ENCODE results near the gene XYLB. TPM values are rescaled to one million over a fixed set of nuclear protein-coding genes. Genes with fewer than 3 reads are reported as not detected.

The XYLB gene
- polyA plus RNA-seq, 1 donor from 2014 or later = 0.50 TPM

GRCh38 chr3:38345879-38346586, 552 bp upstream of the XYLB start:
- no peaks in the 10 kb centered on the region for H3K27me3 ChIP-seq (ENCODE audit: insufficient read depth, low read depth, low read length)
- H3K9ac ChIP-seq (ENCODE audit: low read length) = peak overlapping the region; percentile 58
- no peaks in the 10 kb centered on the region for H3K79me2 ChIP-seq (replicated peaks; ENCODE audit: insufficient read depth, low read length)
- H3K27ac ChIP-seq (ENCODE audit: low read length) = no peak overlapping the region
- no peaks in the 10 kb centered on the region for H3K9me3 ChIP-seq (ENCODE audit: low read length)
- no peaks in the 10 kb centered on the region for H3F3A ChIP-seq (ENCODE audit: insufficient read depth, low read length, poor library complexity, severe bottlenecking)
- no peak for TF ChIP-seq REST (IDR thresholded peaks at IDR 0.05; ENCODE audit: borderline replicate concordance)
- TF ChIP-seq MXI1 (conservative IDR thresholded peaks at IDR 0.05; ENCODE audit: poor library complexity, severe bottlenecking) = no peak
- TF ChIP-seq TAF1 (IDR thresholded peaks at IDR 0.05; ENCODE audit: low read depth) = no peak
- TF ChIP-seq RAD21 (conservative IDR thresholded peaks at IDR 0.05) = no peak
- no peak for TF ChIP-seq SMC3 (conservative IDR thresholded peaks at IDR 0.05; ENCODE audit: poor library complexity)
- no peak for TF ChIP-seq POLR2AphosphoS5 (IDR thresholded peaks at IDR 0.05)
- TF ChIP-seq EP300 (conservative IDR thresholded peaks at IDR 0.05; ENCODE audit: poor library complexity, severe bottlenecking) = no peak
- no peak for TF ChIP-seq CTCF (IDR thresholded peaks at IDR 0.05; ENCODE audit: poor library complexity, severe bottlenecking)
- TF ChIP-seq EZH2 (IDR thresholded peaks at IDR 0.05; ENCODE audit: borderline replicate concordance, insufficient read depth, low read length, poor library complexity, severe bottlenecking) = no peak
- H3K36me3 ChIP-seq (ENCODE audit: insufficient read depth, low read length) = no peaks in the 10 kb centered on the region
- H2AFZ ChIP-seq (ENCODE audit: low read depth, low read length) = peak overlapping the region; percentile 60
- H3K9me2 ChIP-seq (ENCODE audit: insufficient read depth, low read length) = no peaks in the 10 kb centered on the region
- peak overlapping the region; percentile 87 for H3K4me3 ChIP-seq (ENCODE audit: low read length)
- no peaks in the 10 kb centered on the region for H4K20me1 ChIP-seq (ENCODE audit: insufficient read depth)
- no peak overlapping the region for H3K4me2 ChIP-seq (ENCODE audit: low read length)

GRCh38 chr3:38347421-38348200, 1.0 kb downstream of the XYLB start:
- H3K79me2 ChIP-seq (replicated peaks; ENCODE audit: insufficient read depth, low read length) = no peaks in the 10 kb centered on the region
- H3K4me2 ChIP-seq (ENCODE audit: low read length) = no peak overlapping the region
- H3F3A ChIP-seq (ENCODE audit: insufficient read depth, low read length, poor library complexity, severe bottlenecking) = no peaks in the 10 kb centered on the region
- no peak overlapping the region for H2AFZ ChIP-seq (ENCODE audit: low read depth, low read length)
- H3K27me3 ChIP-seq (ENCODE audit: insufficient read depth, low read depth, low read length) = no peaks in the 10 kb centered on the region
- TF ChIP-seq TAF1 (IDR thresholded peaks at IDR 0.05; ENCODE audit: low read depth) = no peak
- no peak for TF ChIP-seq CTCF (IDR thresholded peaks at IDR 0.05; ENCODE audit: poor library complexity, severe bottlenecking)
- no peak for TF ChIP-seq MXI1 (conservative IDR thresholded peaks at IDR 0.05; ENCODE audit: poor library complexity, severe bottlenecking)
- no peak for TF ChIP-seq REST (IDR thresholded peaks at IDR 0.05; ENCODE audit: borderline replicate concordance)
- no peak for TF ChIP-seq SMC3 (conservative IDR thresholded peaks at IDR 0.05; ENCODE audit: poor library complexity)
- no peak for TF ChIP-seq RAD21 (conservative IDR thresholded peaks at IDR 0.05)
- no peak for TF ChIP-seq POLR2AphosphoS5 (IDR thresholded peaks at IDR 0.05)
- TF ChIP-seq EZH2 (IDR thresholded peaks at IDR 0.05; ENCODE audit: borderline replicate concordance, insufficient read depth, low read length, poor library complexity, severe bottlenecking) = no peak
- no peak overlapping the region for H3K9ac ChIP-seq (ENCODE audit: low read length)
- peak overlapping the region; percentile 87 for H3K4me3 ChIP-seq (ENCODE audit: low read length)
- H3K9me2 ChIP-seq (ENCODE audit: insufficient read depth, low read length) = no peaks in the 10 kb centered on the region
- no peaks in the 10 kb centered on the region for H3K36me3 ChIP-seq (ENCODE audit: insufficient read depth, low read length)
- H3K27ac ChIP-seq (ENCODE audit: low read length) = no peak overlapping the region
- H4K20me1 ChIP-seq (ENCODE audit: insufficient read depth) = no peaks in the 10 kb centered on the region
- no peaks in the 10 kb centered on the region for H3K9me3 ChIP-seq (ENCODE audit: low read length)
